HEK293 (cell line): ENCODE data around the gene B9D1.
A peak's percentile ranks its signal among the peaks of the same experiment; 100 is the strongest.

Experiments
- KLF16 ChIP-seq: fragments of 450-650 bp; formaldehyde crosslinking; IDR thresholded peaks from 2 replicates; pipeline ENCODE4 v1.5.1; 2017; ENCODE audit warnings: missing biosample characterization, missing genetic modification characterization
- OVOL3 ChIP-seq: fragments of 450-650 bp; formaldehyde crosslinking; IDR thresholded peaks from 2 replicates; pipeline ENCODE4 v1.5.1; 2016; ENCODE audit warnings: missing biosample characterization, missing genetic modification characterization
- PATZ1 ChIP-seq: fragments of 450-650 bp; formaldehyde crosslinking; IDR thresholded peaks from 2 replicates; pipeline ENCODE4 v1.5.1; 2016; ENCODE audit warnings: missing biosample characterization, missing genetic modification characterization
- REPIN1 ChIP-seq: fragments of 450-650 bp; formaldehyde crosslinking; IDR thresholded peaks from 2 replicates; pipeline ENCODE4 v1.5.1; 2017; ENCODE audit warnings: missing biosample characterization, missing genetic modification characterization, low read depth
- ZBTB48 ChIP-seq: fragments of 450-650 bp; formaldehyde crosslinking; IDR thresholded peaks from 2 replicates; pipeline ENCODE4 v1.5.1; 2016; ENCODE audit warnings: missing biosample characterization, missing genetic modification characterization
- ZBTB7A ChIP-seq: fragments of 450-650 bp; formaldehyde crosslinking; IDR thresholded peaks from 2 replicates; pipeline ENCODE4 v1.5.1; 2016; ENCODE audit warnings: low read depth, missing biosample characterization, missing genetic modification characterization
- ZNF138 ChIP-seq: fragments of 450-650 bp; formaldehyde crosslinking; IDR thresholded peaks from 2 replicates; pipeline ENCODE4 v1.5.1; 2016; ENCODE audit warnings: missing biosample characterization, missing genetic modification characterization, borderline replicate concordance
- ZNF18 ChIP-seq: fragments of 450-650 bp; formaldehyde crosslinking; IDR thresholded peaks from 2 replicates; pipeline ENCODE4 v1.5.1; 2016; ENCODE audit warnings: missing biosample characterization, missing genetic modification characterization
- ZNF280C ChIP-seq: fragments of 450-650 bp; formaldehyde crosslinking; IDR thresholded peaks from 2 replicates; pipeline ENCODE4 v1.5.1; 2016; ENCODE audit warnings: missing biosample characterization, missing genetic modification characterization
- ZNF335 ChIP-seq: fragments of 450-650 bp; formaldehyde crosslinking; conservative IDR thresholded peaks from 2 replicates; pipeline ENCODE4 v1.5.1; 2016; ENCODE audit warnings: missing biosample characterization, missing genetic modification characterization
- ZNF366 ChIP-seq: fragments of 450-650 bp; formaldehyde crosslinking; conservative IDR thresholded peaks from 2 replicates; pipeline ENCODE4 v1.5.1; 2016; ENCODE audit warnings: missing biosample characterization, missing genetic modification characterization
- ZNF37A ChIP-seq: fragments of 450-650 bp; IDR thresholded peaks from 2 replicates; pipeline ENCODE4 v1.5.1; 2018; ENCODE audit warnings: missing biosample characterization, missing genetic modification characterization
- ZNF600 ChIP-seq: fragments of 450-650 bp; formaldehyde crosslinking; IDR thresholded peaks from 2 replicates; pipeline ENCODE4 v1.5.1; 2016; ENCODE audit warnings: missing biosample characterization, missing genetic modification characterization
- ZNF660 ChIP-seq: fragments of 450-650 bp; IDR thresholded peaks from 2 replicates; pipeline ENCODE4 v1.5.1; 2018; ENCODE audit warnings: missing biosample characterization, mild to moderate bottlenecking, missing genetic modification characterization
- ZNF76 ChIP-seq: fragments of 450-650 bp; formaldehyde crosslinking; IDR thresholded peaks from 2 replicates; pipeline ENCODE4; 2016; ENCODE audit warnings: low read depth, missing biosample characterization, missing genetic modification characterization, borderline replicate concordance
- TF ChIP-seq, protein P1 (sequence below): fragments of 450-650 bp; formaldehyde crosslinking; IDR thresholded peaks from 2 replicates; pipeline ENCODE4 v1.5.1; 2017; ENCODE audit warnings: missing biosample characterization, missing genetic modification characterization
- TF ChIP-seq, protein P2 (sequence below): fragments of 450-650 bp; formaldehyde crosslinking; IDR thresholded peaks from 2 replicates; pipeline ENCODE4 v1.5.1; 2017; ENCODE audit warnings: missing biosample characterization, missing genetic modification characterization
- TF ChIP-seq, protein P3 (sequence below): fragments of 450-650 bp; IDR thresholded peaks from 2 replicates; pipeline ENCODE4 v1.5.1; 2018; ENCODE audit warnings: missing biosample characterization, mild to moderate bottlenecking, missing genetic modification characterization

Gene B9D1

DNA sequence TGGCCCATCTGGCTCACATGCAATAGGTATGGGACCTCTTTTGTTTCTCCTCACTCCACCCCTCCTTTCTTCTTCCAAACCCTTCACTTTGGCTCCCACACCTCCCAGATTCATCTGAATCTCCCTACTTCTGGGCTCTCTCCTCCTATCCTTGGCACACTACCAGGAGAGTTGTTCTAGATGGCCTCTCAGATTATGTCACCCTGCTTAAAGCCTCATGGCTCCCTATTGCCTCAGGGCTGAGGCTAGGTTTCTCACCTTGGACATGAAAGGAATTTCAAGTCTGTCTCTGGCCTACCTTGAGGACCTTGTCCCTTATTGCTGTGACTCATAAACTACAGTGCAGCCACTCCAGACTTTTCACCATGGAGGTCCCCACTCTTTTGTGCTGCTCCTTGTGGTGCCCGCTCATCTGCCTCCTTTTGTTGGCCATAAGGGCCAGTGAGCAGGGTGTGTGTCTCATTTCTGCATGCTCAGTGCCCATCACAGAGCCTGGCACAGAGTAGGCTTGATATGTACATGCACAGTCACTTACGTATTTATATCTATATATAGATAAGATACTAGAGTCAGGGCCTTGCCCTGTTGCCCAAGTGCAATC is 25.5 kb upstream of the B9D1 start (continued):
- TF ChIP-seq ZNF366 (peak; percentile 70; the same call in 1 of the 2 replicates), KLF16 (no peak), ZNF138 (tag by site-specific recombination) (no peak), ZNF37A (tag by site-specific recombination) (no peak), ZNF18 (tag by site-specific recombination) (no peak), PATZ1 (peak; percentile 3; the same call in 1 of the 2 replicates), OVOL3 (tag by site-specific recombination) (no peak), ZBTB48 (tag by site-specific recombination) (peak; percentile 57; the same call in 1 of the 2 replicates), REPIN1 (tag by site-specific recombination) (no peak), ZBTB7A (tag by site-specific recombination) (no peak), ZNF76 (tag by site-specific recombination) (no peak), ZNF600 (0 out of 2 replicates have a peak, but pooled peaks have one; percentile 28), ZNF335 (tag by site-specific recombination) (peak; percentile 84), ZNF280C (tag by site-specific recombination) (no peak), ZNF660 (tag by site-specific recombination) (0 out of 2 replicates have a peak, but pooled peaks have one; percentile 31)
- TF ChIP-seq, protein P1, sequence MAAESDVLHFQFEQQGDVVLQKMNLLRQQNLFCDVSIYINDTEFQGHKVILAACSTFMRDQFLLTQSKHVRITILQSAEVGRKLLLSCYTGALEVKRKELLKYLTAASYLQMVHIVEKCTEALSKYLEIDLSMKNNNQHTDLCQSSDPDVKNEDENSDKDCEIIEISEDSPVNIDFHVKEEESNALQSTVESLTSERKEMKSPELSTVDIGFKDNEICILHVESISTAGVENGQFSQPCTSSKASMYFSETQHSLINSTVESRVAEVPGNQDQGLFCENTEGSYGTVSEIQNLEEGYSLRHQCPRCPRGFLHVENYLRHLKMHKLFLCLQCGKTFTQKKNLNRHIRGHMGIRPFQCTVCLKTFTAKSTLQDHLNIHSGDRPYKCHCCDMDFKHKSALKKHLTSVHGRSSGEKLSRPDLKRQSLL: no peak
- TF ChIP-seq, protein P2, sequence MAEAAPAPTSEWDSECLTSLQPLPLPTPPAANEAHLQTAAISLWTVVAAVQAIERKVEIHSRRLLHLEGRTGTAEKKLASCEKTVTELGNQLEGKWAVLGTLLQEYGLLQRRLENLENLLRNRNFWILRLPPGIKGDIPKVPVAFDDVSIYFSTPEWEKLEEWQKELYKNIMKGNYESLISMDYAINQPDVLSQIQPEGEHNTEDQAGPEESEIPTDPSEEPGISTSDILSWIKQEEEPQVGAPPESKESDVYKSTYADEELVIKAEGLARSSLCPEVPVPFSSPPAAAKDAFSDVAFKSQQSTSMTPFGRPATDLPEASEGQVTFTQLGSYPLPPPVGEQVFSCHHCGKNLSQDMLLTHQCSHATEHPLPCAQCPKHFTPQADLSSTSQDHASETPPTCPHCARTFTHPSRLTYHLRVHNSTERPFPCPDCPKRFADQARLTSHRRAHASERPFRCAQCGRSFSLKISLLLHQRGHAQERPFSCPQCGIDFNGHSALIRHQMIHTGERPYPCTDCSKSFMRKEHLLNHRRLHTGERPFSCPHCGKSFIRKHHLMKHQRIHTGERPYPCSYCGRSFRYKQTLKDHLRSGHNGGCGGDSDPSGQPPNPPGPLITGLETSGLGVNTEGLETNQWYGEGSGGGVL: no peak
- TF ChIP-seq, protein P3, sequence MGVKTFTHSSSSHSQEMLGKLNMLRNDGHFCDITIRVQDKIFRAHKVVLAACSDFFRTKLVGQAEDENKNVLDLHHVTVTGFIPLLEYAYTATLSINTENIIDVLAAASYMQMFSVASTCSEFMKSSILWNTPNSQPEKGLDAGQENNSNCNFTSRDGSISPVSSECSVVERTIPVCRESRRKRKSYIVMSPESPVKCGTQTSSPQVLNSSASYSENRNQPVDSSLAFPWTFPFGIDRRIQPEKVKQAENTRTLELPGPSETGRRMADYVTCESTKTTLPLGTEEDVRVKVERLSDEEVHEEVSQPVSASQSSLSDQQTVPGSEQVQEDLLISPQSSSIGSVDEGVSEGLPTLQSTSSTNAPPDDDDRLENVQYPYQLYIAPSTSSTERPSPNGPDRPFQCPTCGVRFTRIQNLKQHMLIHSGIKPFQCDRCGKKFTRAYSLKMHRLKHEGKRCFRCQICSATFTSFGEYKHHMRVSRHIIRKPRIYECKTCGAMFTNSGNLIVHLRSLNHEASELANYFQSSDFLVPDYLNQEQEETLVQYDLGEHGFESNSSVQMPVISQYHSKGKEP (tag by site-specific recombination): no peak
